Measurements from ENCODE around the gene KPNA2.
A peak's percentile ranks its signal among the peaks of the same experiment; 100 is the strongest.
"Not testable (repeated sequence)": the region's sequence is repeated elsewhere in the genome, so short reads cannot be mapped to it uniquely, and the experiment has no call there.

The KPNA2 gene

GRCh38 chr17:68080411-68081150, 45.0 kb downstream of the KPNA2 start:
- no peaks in the 10 kb centered on the region for H3K9me3 Mint-ChIP-seq
- no peaks in the 10 kb centered on the region for H3K27me3 Mint-ChIP-seq (ENCODE audit: low read depth)
- peaks cover 2% of the 10 kb centered on the region for H3K4me1 Mint-ChIP-seq
- no peak overlapping the region for H3K27ac Mint-ChIP-seq
- no peak overlapping the region for H3K4me3 Mint-ChIP-seq
- TF ChIP-seq CTCF (IDR thresholded peaks at IDR 0.05; ENCODE audit: unreplicated experiment in 3 of 3): no peak
- H3K36me3 Mint-ChIP-seq (ENCODE audit: low read depth): no peaks in the 10 kb centered on the region

- H3K27me3 Mint-ChIP-seq (ENCODE audit: low read depth); H3K4me3 Mint-ChIP-seq; H3K36me3 Mint-ChIP-seq (ENCODE audit: low read depth); H3K4me1 Mint-ChIP-seq; H3K27ac Mint-ChIP-seq; H3K9me3 Mint-ChIP-seq: not testable (repeated sequence)
Measured at GRCh38 chr17:68081305-68082265, 46.0 kb downstream of the KPNA2 start.

- Mint-ChIP-seq H3K9me3 (no peaks in the 10 kb centered on the region), H3K4me3 (no peak overlapping the region), H3K27ac (peak overlapping the region; percentile 59 to 72 (median 67)), H3K4me1 (peaks cover 9% of the 10 kb centered on the region), H3K36me3 (ENCODE audit: low read depth) (no peaks in the 10 kb centered on the region), H3K27me3 (ENCODE audit: low read depth) (peaks cover 4% of the 10 kb centered on the region)
- no peak for TF ChIP-seq CTCF (IDR thresholded peaks at IDR 0.05; ENCODE audit: unreplicated experiment in 3 of 3)
Measured at GRCh38 chr17:68085771-68086381, 50.3 kb downstream of the KPNA2 start.

- H3K36me3 Mint-ChIP-seq (ENCODE audit: low read depth); H3K9me3 Mint-ChIP-seq; H3K27me3 Mint-ChIP-seq (ENCODE audit: low read depth); H3K4me3 Mint-ChIP-seq: not testable (repeated sequence)
- Mint-ChIP-seq H3K27ac (peak overlapping the region in 1 of 3 experiments; percentile 67), H3K4me1 (peaks cover 13% of the 10 kb centered on the region)
Measured at GRCh38 chr17:68086666-68087065, 51.1 kb downstream of the KPNA2 start.

- not testable (repeated sequence) for H3K9me3 Mint-ChIP-seq; H3K27ac Mint-ChIP-seq; H3K4me3 Mint-ChIP-seq; H3K36me3 Mint-ChIP-seq (ENCODE audit: low read depth); H3K27me3 Mint-ChIP-seq (ENCODE audit: low read depth)
- peaks cover 13% of the 10 kb centered on the region for H3K4me1 Mint-ChIP-seq
Measured at GRCh38 chr17:68087131-68087623, 51.6 kb downstream of the KPNA2 start.

- H3K9me3 Mint-ChIP-seq: no peaks in the 10 kb centered on the region
- H3K27ac Mint-ChIP-seq: no peak overlapping the region
- peaks cover 13% of the 10 kb centered on the region for H3K4me1 Mint-ChIP-seq
- TF ChIP-seq CTCF (IDR thresholded peaks at IDR 0.05; ENCODE audit: unreplicated experiment in 3 of 3): no peak
- H3K36me3 Mint-ChIP-seq (ENCODE audit: low read depth): no peaks in the 10 kb centered on the region
- H3K27me3 Mint-ChIP-seq (ENCODE audit: low read depth): peaks cover 4% of the 10 kb centered on the region
- H3K4me3 Mint-ChIP-seq: no peak overlapping the region
Measured at GRCh38 chr17:68087851-68088250, 52.3 kb downstream of the KPNA2 start.

GRCh38 chr17:68089881-68090280, 54.3 kb downstream of the KPNA2 start:
- H3K9me3 Mint-ChIP-seq: no peaks in the 10 kb centered on the region
- no peaks in the 10 kb centered on the region for H3K36me3 Mint-ChIP-seq (ENCODE audit: low read depth)
- no peak overlapping the region for H3K27ac Mint-ChIP-seq
- H3K4me1 Mint-ChIP-seq: peaks cover 13% of the 10 kb centered on the region
- TF ChIP-seq CTCF (IDR thresholded peaks at IDR 0.05; ENCODE audit: unreplicated experiment in 3 of 3): no peak
- peaks cover 4% of the 10 kb centered on the region for H3K27me3 Mint-ChIP-seq (ENCODE audit: low read depth)
- H3K4me3 Mint-ChIP-seq: no peak overlapping the region
